HG03108 (cell line): ENCODE results near the gene MYL7.
"Not testable (repeated sequence)": the region's sequence is repeated elsewhere in the genome, so short reads cannot be mapped to it uniquely, and the experiment has no call there.

ENCODE experiments used
- ATAC-seq: cut with Tn5 transposase; IDR thresholded peaks from one replicate; pipeline ENCODE4 v1.9.1; 2021; ENCODE audit warnings: moderate library complexity; ENCODE audit not compliant: unreplicated experiment

The MYL7 gene

GRCh38 chr7:44133295-44133694 is 7.8 kb downstream of the MYL7 start:
- ATAC-seq = no peak

DNA sequence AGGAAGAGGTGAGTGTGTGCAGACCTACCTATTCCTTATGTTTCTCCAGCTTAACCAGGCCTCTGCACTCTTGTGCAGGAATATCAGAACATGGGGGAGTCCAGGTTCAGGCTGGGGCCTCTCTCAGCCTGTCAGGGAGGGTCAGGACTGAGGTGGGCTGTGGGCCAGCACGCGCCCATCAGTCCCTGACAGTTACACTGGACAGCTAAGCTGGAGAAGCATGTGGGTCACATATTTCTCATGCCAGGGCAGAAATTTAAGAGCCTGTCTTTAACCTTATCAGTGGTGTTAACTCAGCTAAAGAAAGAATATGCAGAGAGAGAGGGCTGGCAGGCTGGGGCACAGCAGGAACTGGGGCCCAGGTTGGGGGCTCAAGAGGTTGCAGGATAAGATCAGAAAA is 9.1 kb downstream of the MYL7 start:
- ATAC-seq = no peak

- ATAC-seq = no peak
Measured at GRCh38 chr7:44131173-44132029, 9.7 kb downstream of the MYL7 start.

GRCh38 chr7:44128721-44129582 is 12.2 kb downstream of the MYL7 start:
- ATAC-seq = no peak

DNA sequence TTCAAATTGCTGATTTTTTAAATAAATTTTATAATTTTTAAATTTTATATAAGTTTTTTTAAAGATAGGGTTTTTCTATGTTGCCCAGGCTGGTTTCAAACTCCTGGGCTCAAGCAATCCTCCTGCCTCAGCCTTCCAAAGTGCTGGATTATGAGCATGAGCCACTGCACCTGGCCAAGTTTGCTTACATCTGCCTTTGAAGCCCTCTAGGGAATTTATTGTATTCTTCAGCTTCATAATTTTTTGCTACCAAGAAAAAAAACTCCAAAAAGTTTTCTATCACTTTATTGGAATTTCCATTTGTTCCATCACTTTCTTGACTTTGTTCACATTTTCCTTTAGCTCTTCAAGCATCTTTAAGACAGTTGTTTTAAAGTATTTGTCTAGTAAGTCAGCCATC is 14.0 kb downstream of the MYL7 start:
- ATAC-seq = no peak

DNA sequence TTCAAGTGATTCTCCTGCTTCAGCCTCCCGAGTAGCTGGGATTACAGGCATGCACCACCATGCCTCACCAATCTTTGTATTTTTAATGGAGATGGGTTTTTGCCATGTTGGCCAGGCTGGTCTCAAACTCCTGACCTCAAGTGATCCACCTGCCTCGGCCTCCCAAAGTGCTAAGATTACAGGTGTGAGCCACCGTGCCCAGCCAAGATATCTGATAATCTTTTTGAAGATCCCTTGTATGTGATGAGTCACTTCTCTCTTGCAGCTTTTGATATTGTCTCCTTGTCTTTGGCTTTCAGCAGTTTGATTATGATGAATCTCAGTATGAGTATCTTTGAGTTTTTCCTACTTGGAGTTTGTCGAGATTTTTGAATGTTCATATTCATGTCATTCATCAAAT is 14.6 kb downstream of the MYL7 start:
- not testable (repeated sequence) for ATAC-seq

DNA sequence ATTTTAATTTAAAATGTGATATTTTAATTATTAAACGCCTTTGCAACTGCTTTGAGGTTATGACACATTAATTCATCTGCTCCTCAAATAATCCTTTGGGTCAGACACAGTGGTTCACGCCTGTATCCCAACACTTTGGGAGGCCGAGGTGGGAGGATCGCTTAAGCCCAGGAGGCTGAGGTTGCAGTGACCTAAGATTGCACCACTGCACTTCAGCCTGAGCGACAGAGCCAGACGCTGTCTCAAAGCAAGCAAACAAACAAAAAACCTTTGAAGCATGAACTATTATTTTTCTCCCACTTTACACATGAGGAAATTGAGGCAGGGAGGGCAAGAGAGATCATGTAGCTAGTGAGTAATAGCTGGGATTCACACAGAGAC is 16.3 kb downstream of the MYL7 start:
- no peak for ATAC-seq

GRCh38 chr7:44123190-44124003 is 17.7 kb downstream of the MYL7 start, which contains the start of gene POLD2:
POLD2 (minus strand) TSS chr7:44123548; CDS start chr7:44122053, 1,495 bp downstream.
- peak; percentile 99 for ATAC-seq

DNA sequence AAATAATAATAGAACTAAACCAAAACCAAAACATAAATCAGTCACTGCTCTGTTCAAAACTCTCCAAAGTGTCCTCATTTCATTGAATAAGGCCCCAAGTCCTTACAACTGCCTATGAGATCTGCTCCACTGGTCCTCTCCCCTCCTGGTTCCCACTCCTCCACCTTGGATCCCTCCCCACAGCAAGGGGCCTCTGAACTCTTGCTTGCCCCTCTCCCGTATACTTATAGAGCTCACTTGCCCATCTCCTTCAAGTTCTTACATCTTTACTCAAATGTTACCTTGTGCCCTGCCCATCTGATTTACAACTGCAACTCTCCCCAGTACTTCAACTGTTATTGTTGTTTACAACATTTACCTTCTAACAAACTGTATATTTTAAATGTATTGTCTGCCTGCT is 18.6 kb downstream of the MYL7 start:
- no peak for ATAC-seq

GRCh38 chr7:44121761-44122420 is 19.2 kb downstream of the MYL7 start:
- no peak for ATAC-seq

GRCh38 chr7:44120395-44120794 is 20.7 kb downstream of the MYL7 start:
- ATAC-seq = no peak

GRCh38 chr7:44119829-44120380 is 21.2 kb downstream of the MYL7 start:
- no peak for ATAC-seq

- no peak for ATAC-seq
Measured at GRCh38 chr7:44117801-44118429, 23.2 kb downstream of the MYL7 start.

DNA sequence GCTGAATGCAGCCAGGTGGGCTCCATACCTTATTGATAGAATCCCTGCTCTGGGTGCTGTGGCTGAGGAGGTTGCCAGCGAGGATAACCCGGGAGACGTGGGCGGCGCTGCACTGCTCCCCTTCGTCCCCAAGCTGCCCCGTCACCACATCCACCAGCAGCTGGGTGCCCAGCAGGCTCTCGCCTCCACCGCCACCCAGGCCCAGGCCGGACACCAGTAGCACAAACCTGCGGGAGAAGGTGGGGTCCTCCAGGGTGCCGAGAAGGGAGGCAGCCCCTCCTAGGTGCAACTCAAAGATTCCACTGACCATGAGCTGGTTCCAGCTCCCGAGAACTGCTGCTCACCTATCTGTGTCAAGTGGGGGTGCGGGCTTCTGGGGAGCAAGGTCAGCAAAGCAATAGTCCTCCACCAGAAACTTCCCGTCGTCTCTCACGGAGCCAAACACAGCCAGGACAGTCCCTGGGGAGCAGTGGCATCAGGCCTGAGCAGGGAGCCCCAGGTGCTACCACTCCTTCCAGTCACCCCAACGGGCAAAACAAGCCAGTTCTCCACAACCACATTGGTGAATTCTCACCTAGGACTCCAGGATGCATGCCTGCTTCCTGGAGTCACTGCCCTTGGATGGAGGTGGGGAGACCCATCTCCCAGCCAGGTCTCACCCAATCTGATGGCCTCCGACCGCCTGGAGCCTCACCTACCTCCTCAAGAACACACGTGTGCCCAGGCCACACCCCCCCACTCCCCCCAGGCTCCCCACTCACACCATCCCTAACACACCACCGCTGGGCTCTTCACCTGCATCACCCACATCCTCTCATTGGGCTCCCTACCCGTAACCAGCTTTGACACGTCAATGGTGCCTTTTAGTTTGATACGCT is 24.1 kb downstream of the MYL7 start:
- ATAC-seq = no peak

- no peak for ATAC-seq
Measured at GRCh38 chr7:44116087-44116788, 24.9 kb downstream of the MYL7 start.

GRCh38 chr7:44114586-44115310 is 26.4 kb downstream of the MYL7 start:
- ATAC-seq = no peak

DNA sequence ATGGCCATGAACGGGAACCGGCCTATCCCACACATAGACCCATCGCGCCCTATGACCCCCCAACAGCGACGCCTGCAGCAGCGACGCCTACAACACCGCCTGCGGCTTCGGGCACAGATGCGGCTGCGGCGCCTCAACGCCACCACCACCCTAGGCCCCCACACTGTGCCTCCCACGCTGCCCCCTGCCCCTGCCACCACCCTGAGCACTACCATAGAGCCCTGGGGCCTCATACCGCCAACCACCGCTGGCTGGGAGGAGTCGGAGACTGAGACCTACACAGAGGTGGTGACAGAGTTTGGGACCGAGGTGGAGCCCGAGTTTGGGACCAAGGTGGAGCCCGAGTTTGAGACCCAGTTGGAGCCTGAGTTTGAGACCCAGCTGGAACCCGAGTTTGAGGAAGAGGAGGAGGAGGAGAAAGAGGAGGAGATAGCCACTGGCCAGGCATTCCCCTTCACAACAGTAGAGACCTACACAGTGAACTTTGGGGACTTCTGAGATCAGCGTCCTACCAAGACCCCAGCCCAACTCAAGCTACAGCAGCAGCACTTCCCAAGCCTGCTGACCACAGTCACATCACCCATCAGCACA is 27.3 kb downstream of the MYL7 start:
- no peak for ATAC-seq
